WTC11 (cell line): ENCODE data around the gene NUP58. TPM values are rescaled to one million over a fixed set of nuclear protein-coding genes. Genes with fewer than 3 reads are reported as not detected.

Experiments used
- ATAC-seq: fragments of 200-7000 bp; cut with Tn5 transposase; 2 replicates; pipeline ENCODE4 v1.10.0; 2021; ENCODE audit warnings: mild to moderate bottlenecking, moderate library complexity
- CTCF ChIA-PET: fragments of 300-600 bp; sonication (Branson Sonifier 250); formaldehyde crosslinking; loops from one replicate; lab custom pipeline; 2021; ENCODE audit warnings: antibody characterized with exemption; lab: Charles Lee
- POLR2A ChIA-PET: fragments of 350-600 bp; sonication (Branson Sonifier 250); formaldehyde crosslinking; loops from one replicate; lab custom pipeline; 2021; ENCODE audit warnings: antibody characterized with exemption; lab: Charles Lee
- DNase-seq: peaks from one replicate; pipeline ENCODE4 v3.0.0; 2021; ENCODE audit warnings: low spot score
- H3K27ac Mint-ChIP-seq: 2 replicates; pipeline ENCODE4 v1.8.0; 2021; ENCODE audit warnings: mixed read lengths
- H3K27me3 Mint-ChIP-seq: 2 replicates; pipeline ENCODE4 v1.8.0; 2021; ENCODE audit warnings: low read depth, mild to moderate bottlenecking, moderate library complexity, mixed read lengths
- H3K36me3 Mint-ChIP-seq: 2 replicates; pipeline ENCODE4 v1.8.0; 2021; ENCODE audit warnings: mixed read lengths
- H3K4me1 Mint-ChIP-seq: 2 replicates; pipeline ENCODE4 v1.8.0; 2022; ENCODE audit warnings: mixed read lengths
- H3K4me3 Mint-ChIP-seq: 2 replicates; pipeline ENCODE4 v1.8.0; 2021; ENCODE audit warnings: mild to moderate bottlenecking, moderate library complexity, mixed read lengths
- H3K9me3 Mint-ChIP-seq: 2 replicates; pipeline ENCODE4 v1.8.0; 2021; ENCODE audit warnings: mixed read lengths
- ARID4B ChIP-seq: sonication (generic); formaldehyde crosslinking; IDR thresholded peaks from 2 replicates; pipeline ENCODE4 v1.8.0; 2023; ENCODE audit warnings: missing genetic modification reagents, mild to moderate bottlenecking, borderline replicate concordance
- ATF3 ChIP-seq: sonication (generic); formaldehyde crosslinking; conservative IDR thresholded peaks from 2 replicates; pipeline ENCODE4 v1.8.1; 2022; ENCODE audit warnings: mild to moderate bottlenecking, missing genetic modification reagents
- ATF6 ChIP-seq: sonication (generic); formaldehyde crosslinking; IDR thresholded peaks from 2 replicates; pipeline ENCODE4 v1.8.1; 2023; ENCODE audit warnings: mild to moderate bottlenecking, missing genetic modification reagents
- CDX4 ChIP-seq: fragments of 250-450 bp; sonication (Bioruptor Pico); IDR thresholded peaks from 2 replicates; pipeline ENCODE4 v1.9.0; 2021; ENCODE audit warnings: moderate library complexity, mild to moderate bottlenecking, inconsistent platforms, borderline replicate concordance
- CTCF ChIP-seq: fragments of 200-600 bp; IDR thresholded peaks from 2 replicates; pipeline ENCODE4 v1.8.0; 2022; ENCODE audit warnings: antibody characterized with exemption
- ELF4 ChIP-seq: sonication (generic); formaldehyde crosslinking; IDR thresholded peaks from 2 replicates; pipeline ENCODE4 v1.8.1; 2022; ENCODE audit warnings: low read depth, mild to moderate bottlenecking, moderate library complexity, missing genetic modification reagents
- EMX1 ChIP-seq: fragments of 250-450 bp; sonication (Bioruptor Pico); IDR thresholded peaks from 2 replicates; pipeline ENCODE4 v1.8.0; 2021; ENCODE audit warnings: mild to moderate bottlenecking
- ESRRA ChIP-seq: sonication (generic); formaldehyde crosslinking; IDR thresholded peaks from 2 replicates; pipeline ENCODE4 v1.8.1; 2022; ENCODE audit warnings: mild to moderate bottlenecking, missing genetic modification reagents, borderline replicate concordance
- FOXP4 ChIP-seq: sonication (generic); formaldehyde crosslinking; IDR thresholded peaks from 2 replicates; pipeline ENCODE4 v1.8.0; 2022; ENCODE audit warnings: mild to moderate bottlenecking, missing genetic modification reagents
- IRF2 ChIP-seq: sonication (generic); formaldehyde crosslinking; IDR thresholded peaks from 2 replicates; pipeline ENCODE4 v1.8.0; 2022; ENCODE audit warnings: low read depth, missing genetic modification reagents, borderline replicate concordance
- JAZF1 ChIP-seq: fragments of 250-450 bp; sonication (Bioruptor Pico); IDR thresholded peaks from 2 replicates; pipeline ENCODE4 v1.9.0; 2021; ENCODE audit warnings: moderate library complexity, mild to moderate bottlenecking, inconsistent platforms
- MLX ChIP-seq: sonication (generic); formaldehyde crosslinking; IDR thresholded peaks from 2 replicates; pipeline ENCODE4 v1.8.1; 2023; ENCODE audit warnings: mild to moderate bottlenecking, missing genetic modification reagents, moderate library complexity
- NFYB ChIP-seq: sonication (generic); formaldehyde crosslinking; conservative IDR thresholded peaks from 2 replicates; pipeline ENCODE4 v1.8.0; 2022; ENCODE audit warnings: low read depth, missing genetic modification reagents
- RELA ChIP-seq: sonication (generic); formaldehyde crosslinking; IDR thresholded peaks from 2 replicates; pipeline ENCODE4 v1.8.1; 2022; ENCODE audit warnings: missing genetic modification reagents, mild to moderate bottlenecking, borderline replicate concordance
- RORB ChIP-seq: fragments of 250-450 bp; sonication (Bioruptor Pico); IDR thresholded peaks from 2 replicates; pipeline ENCODE4 v1.9.0; 2021; ENCODE audit warnings: mild to moderate bottlenecking
- SMAD4 ChIP-seq: sonication (generic); formaldehyde crosslinking; IDR thresholded peaks from 2 replicates; pipeline ENCODE4 v1.8.0; 2022; ENCODE audit warnings: mild to moderate bottlenecking, missing genetic modification reagents
- ZMAT4 ChIP-seq: fragments of 250-450 bp; sonication (Bioruptor Pico); IDR thresholded peaks from 2 replicates; pipeline ENCODE4 v1.9.0; 2021; ENCODE audit warnings: mild to moderate bottlenecking
- ZNF121 ChIP-seq: sonication (generic); formaldehyde crosslinking; IDR thresholded peaks from 2 replicates; pipeline ENCODE4 v1.8.0; 2023; ENCODE audit warnings: missing genetic modification reagents
- ZNF138 ChIP-seq: sonication (generic); formaldehyde crosslinking; conservative IDR thresholded peaks from 2 replicates; pipeline ENCODE4 v1.8.1; 2022; ENCODE audit warnings: mild to moderate bottlenecking, moderate library complexity, missing genetic modification reagents
- ZNF219 ChIP-seq: sonication (generic); formaldehyde crosslinking; IDR thresholded peaks from 2 replicates; pipeline ENCODE4 v1.8.0; 2023; ENCODE audit warnings: missing genetic modification reagents, mild to moderate bottlenecking, borderline replicate concordance
- ZNF281 ChIP-seq: sonication (generic); formaldehyde crosslinking; IDR thresholded peaks from 2 replicates; pipeline ENCODE4 v1.8.0; 2023; ENCODE audit warnings: mild to moderate bottlenecking, missing genetic modification reagents
- ZNF416 ChIP-seq: fragments of 250-450 bp; sonication (Bioruptor Pico); IDR thresholded peaks from 2 replicates; pipeline ENCODE4 v1.9.0; 2021; ENCODE audit warnings: mild to moderate bottlenecking, inconsistent platforms
- total RNA-seq: library from RNA; stranded (reverse); gene quantifications from 3 replicates; pipeline ENCODE4 v1.2.3, GENCODE V29; 2021

NUP58 gene
- total RNA-seq, 1 experiment from 2014 or later, result 59.0 TPM

GRCh38 chr13:25268561-25268960, 32.9 kb upstream of the NUP58 start (continued):
- no peak for TF ChIP-seq CTCF
- TF ChIP-seq ZNF219 (CRISPR knock-in tag), result no peak
- no peak for TF ChIP-seq ZNF138 (CRISPR knock-in tag)
- no peak for TF ChIP-seq IRF2 (CRISPR knock-in tag)
- no peak for TF ChIP-seq ATF3
- no peak for TF ChIP-seq SMAD4 (CRISPR knock-in tag)
- TF ChIP-seq MLX (CRISPR knock-in tag), result no peak
- TF ChIP-seq RORB (CRISPR knock-in tag), result no peak
- TF ChIP-seq ELF4 (CRISPR knock-in tag), result no peak

GRCh38 chr13:25276748-25277147, 24.7 kb upstream of the NUP58 start:
- no peak overlapping the region for H3K27ac Mint-ChIP-seq
- H3K27me3 Mint-ChIP-seq, result no peaks in the 10 kb centered on the region
- no peak overlapping the region for H3K4me3 Mint-ChIP-seq
- peaks cover 15% of the 10 kb centered on the region for H3K4me1 Mint-ChIP-seq
- CTCF ChIA-PET, result interaction anchor here (1.4 kb wide), 1 partner anchor 10 kb away, joined by 4 read pairs; no protein-coding TSS in a partner anchor
- no peak for ATAC-seq
- H3K36me3 Mint-ChIP-seq, result no peaks in the 10 kb centered on the region
- DNase-seq, result no peak
- POLR2A ChIA-PET, result no interaction called here
- no peaks in the 10 kb centered on the region for H3K9me3 Mint-ChIP-seq
- TF ChIP-seq ATF6 (CRISPR knock-in tag), result no peak
- no peak for TF ChIP-seq JAZF1
- no peak for TF ChIP-seq EMX1 (CRISPR knock-in tag)
- TF ChIP-seq ZNF281 (CRISPR knock-in tag), result no peak
- TF ChIP-seq CDX4 (CRISPR knock-in tag), result no peak
- TF ChIP-seq ZMAT4 (CRISPR knock-in tag), result no peak
- no peak for TF ChIP-seq RORB (CRISPR knock-in tag)
- TF ChIP-seq ESRRA, result no peak
- TF ChIP-seq ZNF121 (CRISPR knock-in tag), result no peak
- no peak for TF ChIP-seq ZNF219 (CRISPR knock-in tag)
- no peak for TF ChIP-seq ARID4B (CRISPR knock-in tag)
- no peak for TF ChIP-seq ZNF416 (CRISPR knock-in tag)
- TF ChIP-seq RELA (CRISPR knock-in tag), result no peak
- no peak for TF ChIP-seq NFYB (CRISPR knock-in tag)
- no peak for TF ChIP-seq FOXP4 (CRISPR knock-in tag)
